ENCODE measurements around the gene INMT. TPM values are rescaled to one million over a fixed set of nuclear protein-coding genes. Genes with fewer than 3 reads are reported as not detected.

Gene INMT
- total RNA-seq, 1 donor from 2014 or later: 3.4 TPM

GRCh38 chr7:30721211-30721610 is 30.7 kb upstream of the INMT start:
- peaks cover 32% of the 10 kb centered on the region for H3K9me3 Mint-ChIP-seq
- H3K4me1 Mint-ChIP-seq: peaks cover 3% of the 10 kb centered on the region
- H3K27me3 Mint-ChIP-seq (ENCODE audit: low read depth): peaks cover 12% of the 10 kb centered on the region
- no peak for DNase-seq (ENCODE audit: low spot score in 2 of 2, unreplicated experiment in 2 of 2)
- no peak overlapping the region for H3K4me3 Mint-ChIP-seq
- TF ChIP-seq CTCF (IDR thresholded peaks at IDR 0.05; ENCODE audit: unreplicated experiment): no peak
- peaks cover 10% of the 10 kb centered on the region for H3K36me3 Mint-ChIP-seq
- no peak overlapping the region for H3K27ac Mint-ChIP-seq

GRCh38 chr7:30722187-30722586 is 29.7 kb upstream of the INMT start:
- Mint-ChIP-seq H3K4me1 (peaks cover 3% of the 10 kb centered on the region), H3K36me3 (peaks cover 10% of the 10 kb centered on the region), H3K4me3 (no peak overlapping the region), H3K27ac (no peak overlapping the region), H3K27me3 (ENCODE audit: low read depth) (peaks cover 12% of the 10 kb centered on the region), H3K9me3 (peaks cover 27% of the 10 kb centered on the region)
- DNase-seq (ENCODE audit: low spot score in 2 of 2, unreplicated experiment in 2 of 2): no peak
- no peak for TF ChIP-seq CTCF (IDR thresholded peaks at IDR 0.05; ENCODE audit: unreplicated experiment)

DNA sequence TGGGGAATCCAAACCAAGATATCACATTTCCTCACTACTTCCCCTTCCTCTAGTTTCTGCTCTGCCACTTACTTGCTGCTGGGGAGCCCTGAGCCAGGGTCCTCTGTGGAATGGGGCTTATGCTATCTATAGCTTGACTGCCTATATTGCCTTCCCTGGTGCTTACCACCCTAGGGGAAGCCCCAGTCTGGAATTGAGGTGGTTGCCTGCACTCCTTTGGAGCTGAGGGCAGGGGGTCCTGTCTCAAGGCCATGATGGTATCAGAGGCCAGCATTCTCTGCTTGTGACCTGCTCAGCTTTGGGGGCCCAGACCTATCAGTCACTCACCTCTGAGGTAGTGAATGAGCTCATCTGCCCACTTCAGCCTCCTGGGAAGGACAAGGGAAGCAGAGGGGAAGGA is 29.3 kb upstream of the INMT start:
- Mint-ChIP-seq H3K27me3 (ENCODE audit: low read depth) (peaks cover 12% of the 10 kb centered on the region), H3K4me1 (peaks cover 3% of the 10 kb centered on the region), H3K27ac (no peak overlapping the region), H3K4me3 (no peak overlapping the region), H3K9me3 (peaks cover 24% of the 10 kb centered on the region), H3K36me3 (peaks cover 10% of the 10 kb centered on the region)
- no peak for DNase-seq (ENCODE audit: low spot score in 2 of 2, unreplicated experiment in 2 of 2)
- TF ChIP-seq CTCF (IDR thresholded peaks at IDR 0.05; ENCODE audit: unreplicated experiment): no peak

DNA sequence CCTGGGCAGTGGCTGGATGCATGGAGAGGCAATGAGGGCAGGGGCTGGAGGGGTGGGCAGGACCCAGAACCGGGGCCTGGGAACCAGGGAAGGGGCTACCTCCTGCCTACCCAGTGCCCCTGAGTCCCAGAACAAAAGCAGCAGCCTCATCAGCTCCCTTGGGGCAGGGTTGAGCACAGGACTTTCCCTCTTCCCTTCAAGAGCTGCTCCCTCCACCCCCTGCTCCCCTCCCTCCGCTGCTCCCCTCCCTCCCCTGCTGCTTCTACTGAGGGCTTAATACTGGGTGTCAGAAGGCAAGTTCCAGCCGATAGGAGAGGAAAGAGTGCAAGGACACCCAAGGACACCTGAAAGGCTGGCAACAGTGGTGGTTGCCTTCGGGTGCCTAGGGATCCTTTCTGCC is 28.2 kb upstream of the INMT start:
- peaks cover 7% of the 10 kb centered on the region for H3K4me1 Mint-ChIP-seq
- H3K9me3 Mint-ChIP-seq: peaks cover 13% of the 10 kb centered on the region
- H3K27ac Mint-ChIP-seq: no peak overlapping the region
- no peak for TF ChIP-seq CTCF (IDR thresholded peaks at IDR 0.05; ENCODE audit: unreplicated experiment)
- DNase-seq (ENCODE audit: low spot score in 2 of 2, unreplicated experiment in 2 of 2): no peak
- no peak overlapping the region for H3K4me3 Mint-ChIP-seq
- H3K27me3 Mint-ChIP-seq (ENCODE audit: low read depth): peaks cover 19% of the 10 kb centered on the region
- H3K36me3 Mint-ChIP-seq: peaks cover 2% of the 10 kb centered on the region

GRCh38 chr7:30726296-30727006 is 25.5 kb upstream of the INMT start:
- H3K36me3 Mint-ChIP-seq: no peaks in the 10 kb centered on the region
- DNase-seq (ENCODE audit: low spot score in 2 of 2, unreplicated experiment in 2 of 2): no peak
- peaks cover 31% of the 10 kb centered on the region for H3K27me3 Mint-ChIP-seq (ENCODE audit: low read depth)
- no peak overlapping the region for H3K27ac Mint-ChIP-seq
- no peak for TF ChIP-seq CTCF (IDR thresholded peaks at IDR 0.05; ENCODE audit: unreplicated experiment)
- H3K4me1 Mint-ChIP-seq: peaks cover 9% of the 10 kb centered on the region
- no peaks in the 10 kb centered on the region for H3K9me3 Mint-ChIP-seq
- H3K4me3 Mint-ChIP-seq: no peak overlapping the region
